HG03439 (cell line): Measurements from ENCODE around the gene FKBP5.
"Not testable (repeated sequence)": the region's sequence is repeated elsewhere in the genome, so short reads cannot be mapped to it uniquely, and the experiment has no call there.

Source experiments
- ATAC-seq: cut with Tn5 transposase; IDR thresholded peaks from one replicate; pipeline ENCODE4 v1.9.1; 2021; ENCODE audit warnings: mild to moderate bottlenecking, moderate library complexity; ENCODE audit not compliant: unreplicated experiment

FKBP5 gene

GRCh38 chr6:35553315-35553714, 135.4 kb downstream of the FKBP5 start:
- ATAC-seq, result no peak

GRCh38 chr6:35552285-35552917, 136.3 kb downstream of the FKBP5 start:
- no peak for ATAC-seq

GRCh38 chr6:35550437-35550836, 138.3 kb downstream of the FKBP5 start:
- ATAC-seq, result no peak

- ATAC-seq, result no peak
Measured at GRCh38 chr6:35547676-35548075, 141.0 kb downstream of the FKBP5 start.

GRCh38 chr6:35544769-35545361, 143.8 kb downstream of the FKBP5 start:
- ATAC-seq, result no peak

- ATAC-seq, result no peak
Measured at GRCh38 chr6:35543459-35544193, 145.1 kb downstream of the FKBP5 start.

- ATAC-seq, result no peak
Measured at GRCh38 chr6:35541836-35542235, 146.9 kb downstream of the FKBP5 start.

- no peak for ATAC-seq
Measured at GRCh38 chr6:35539223-35539622, 149.5 kb downstream of the FKBP5 start.

- ATAC-seq, result not testable (repeated sequence)
Measured at GRCh38 chr6:35535847-35536246, 152.9 kb downstream of the FKBP5 start.

GRCh38 chr6:35534407-35535170, 154.1 kb downstream of the FKBP5 start:
- no peak for ATAC-seq

GRCh38 chr6:35533981-35534380, 154.7 kb downstream of the FKBP5 start:
- ATAC-seq, result no peak

- no peak for ATAC-seq
Measured at GRCh38 chr6:35532126-35532525, 156.6 kb downstream of the FKBP5 start.

GRCh38 chr6:35524380-35525020, 164.2 kb downstream of the FKBP5 start:
- ATAC-seq, result no peak
